Neural progenitor cell (in vitro differentiated cells): ENCODE results near the gene TMEM14A. TPM values are rescaled to one million over a fixed set of nuclear protein-coding genes. Genes with fewer than 3 reads are reported as not detected.

ENCODE experiments used
- DNase-seq: peaks from one replicate; pipeline ENCODE4 v3.0.0-alpha.2; 2016; ENCODE audit warnings: low spot score
- H2AFZ ChIP-seq: fragments of 200-600 bp; sonication (generic); replicated peaks from 2 replicates; pipeline ENCODE4 v1.6.1; 2016; ENCODE audit warnings: antibody characterized with exemption
- H3F3A ChIP-seq: fragments of 200-600 bp; sonication (generic); 2 replicates; pipeline ENCODE4 v1.6.1; 2016; ENCODE audit warnings: antibody characterized with exemption, low read depth
- H3K27ac ChIP-seq: fragments of 200-600 bp; sonication (generic); 2 replicates; pipeline ENCODE4 v1.5.1; 2016; ENCODE audit warnings: mild to moderate bottlenecking
- H3K27me3 ChIP-seq: fragments of 200-600 bp; sonication (generic); 2 replicates; pipeline ENCODE4 v1.6.1; 2016; ENCODE audit warnings: mild to moderate bottlenecking, moderate library complexity
- H3K36me3 ChIP-seq: fragments of 200-600 bp; sonication (generic); 2 replicates; pipeline ENCODE4 v1.5.1; 2016
- H3K4me1 ChIP-seq: fragments of 200-600 bp; sonication (generic); 2 replicates; pipeline ENCODE4 v1.6.1; 2016; ENCODE audit warnings: mixed run types
- H3K4me2 ChIP-seq: fragments of 200-600 bp; sonication (generic); 2 replicates; pipeline ENCODE4 v1.6.1; 2016
- H3K4me3 ChIP-seq: fragments of 200-600 bp; sonication (generic); 2 replicates; pipeline ENCODE4 v1.5.1; 2016
- H3K79me2 ChIP-seq: fragments of 200-600 bp; sonication (generic); 2 replicates; pipeline ENCODE4 v1.6.1; 2016; ENCODE audit warnings: low read depth
- H3K9ac ChIP-seq: fragments of 200-600 bp; sonication (generic); 2 replicates; pipeline ENCODE4 v1.6.1; 2016
- H3K9me3 ChIP-seq: fragments of 200-600 bp; sonication (generic); 2 replicates; pipeline ENCODE4 v1.5.1; 2016; ENCODE audit warnings: low read depth
- H4K20me1 ChIP-seq: fragments of 200-600 bp; sonication (generic); 2 replicates; pipeline ENCODE4 v1.6.1; 2016; ENCODE audit warnings: low read depth
- H3K27ac Mint-ChIP-seq: 3 replicates; pipeline ENCODE4 v1.8.0; 2021; ENCODE audit warnings: mixed read lengths
- H3K27me3 Mint-ChIP-seq: 2 replicates; pipeline ENCODE4 v1.8.0; 2022; ENCODE audit warnings: low read depth, mild to moderate bottlenecking, inconsistent platforms, moderate library complexity, mixed read lengths; ENCODE audit not compliant: insufficient read depth
- H3K36me3 Mint-ChIP-seq: 3 replicates; pipeline ENCODE4 v1.8.0; 2021; ENCODE audit warnings: mixed read lengths
- H3K4me1 Mint-ChIP-seq: 3 replicates; pipeline ENCODE4 v1.8.0; 2021; ENCODE audit warnings: mixed read lengths
- H3K4me3 Mint-ChIP-seq: 3 replicates; pipeline ENCODE4 v1.8.0; 2021; ENCODE audit warnings: mild to moderate bottlenecking, moderate library complexity, mixed read lengths
- H3K9me3 Mint-ChIP-seq: 3 replicates; pipeline ENCODE4 v1.8.0; 2020; ENCODE audit warnings: mixed read lengths
- EZH2 ChIP-seq: fragments of 200-600 bp; sonication (generic); IDR thresholded peaks from 2 replicates; pipeline ENCODE4 v1.6.1; 2017; ENCODE audit warnings: antibody characterized with exemption, mild to moderate bottlenecking, moderate library complexity
- EZH2phosphoT487 ChIP-seq: fragments of 200-600 bp; sonication (generic); IDR thresholded peaks from 2 replicates; pipeline ENCODE4 v1.6.1; 2017; ENCODE audit warnings: antibody characterized with exemption
- total RNA-seq: library from RNA; depleted of rRNA; stranded (reverse); fragments of >200 nt; gene quantifications from 2 replicates; pipeline ENCODE4 v1.2.3, GENCODE V29; 2015; ENCODE audit warnings: low replicate concordance
- TF ChIP-seq, protein P1 (sequence below): fragments of 200-600 bp; sonication (generic); IDR thresholded peaks from 2 replicates; pipeline ENCODE4 v1.5.1; 2017; ENCODE audit warnings: antibody characterized with exemption, mild to moderate bottlenecking

TMEM14A gene
- total RNA-seq, 1 donor from 2014 or later: 33.7 TPM

DNA sequence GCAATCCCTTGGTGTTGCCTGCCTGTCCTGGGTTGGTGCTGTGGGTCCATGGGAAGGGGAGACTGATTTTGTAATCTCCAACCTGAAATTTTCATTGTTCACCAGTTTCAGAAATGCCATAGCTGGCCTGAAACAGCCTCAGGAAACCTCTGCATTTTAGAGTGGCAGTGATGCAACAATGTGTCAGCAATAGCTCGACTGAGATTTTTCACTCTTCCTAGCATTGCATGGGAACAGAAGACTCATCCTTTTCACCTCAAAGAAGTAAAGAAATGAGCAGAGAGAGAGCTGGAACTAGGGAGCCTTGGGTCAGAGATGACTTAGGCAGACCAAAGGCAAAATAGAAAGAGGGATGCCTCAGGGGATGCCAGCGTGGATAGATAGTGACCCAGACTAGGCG is 23.7 kb upstream of the TMEM14A start:
- H3K27ac Mint-ChIP-seq: no peak overlapping the region
- Histone ChIP-seq H3K79me2 (no peaks in the 10 kb centered on the region), H4K20me1 (no peaks in the 10 kb centered on the region), H3K4me2 (no peak overlapping the region), H3K9me3 (no peaks in the 10 kb centered on the region), H3K4me1 (peaks cover 25% of the 10 kb centered on the region), H3K9ac (no peak overlapping the region), H3K27me3 (no peaks in the 10 kb centered on the region), H3K36me3 (no peaks in the 10 kb centered on the region), H3K27ac (no peak overlapping the region), H2AFZ (no peak overlapping the region), H3F3A (peaks cover 11% of the 10 kb centered on the region), H3K4me3 (no peak overlapping the region)
- no peaks in the 10 kb centered on the region for H3K27me3 Mint-ChIP-seq
- no peaks in the 10 kb centered on the region for H3K36me3 Mint-ChIP-seq
- DNase-seq: no peak
- no peak overlapping the region for H3K4me3 Mint-ChIP-seq
- H3K4me1 Mint-ChIP-seq: peaks cover 55% of the 10 kb centered on the region
- H3K9me3 Mint-ChIP-seq: no peaks in the 10 kb centered on the region
- TF ChIP-seq EZH2 (no peak), EZH2phosphoT487 (no peak)
- TF ChIP-seq, protein P1, sequence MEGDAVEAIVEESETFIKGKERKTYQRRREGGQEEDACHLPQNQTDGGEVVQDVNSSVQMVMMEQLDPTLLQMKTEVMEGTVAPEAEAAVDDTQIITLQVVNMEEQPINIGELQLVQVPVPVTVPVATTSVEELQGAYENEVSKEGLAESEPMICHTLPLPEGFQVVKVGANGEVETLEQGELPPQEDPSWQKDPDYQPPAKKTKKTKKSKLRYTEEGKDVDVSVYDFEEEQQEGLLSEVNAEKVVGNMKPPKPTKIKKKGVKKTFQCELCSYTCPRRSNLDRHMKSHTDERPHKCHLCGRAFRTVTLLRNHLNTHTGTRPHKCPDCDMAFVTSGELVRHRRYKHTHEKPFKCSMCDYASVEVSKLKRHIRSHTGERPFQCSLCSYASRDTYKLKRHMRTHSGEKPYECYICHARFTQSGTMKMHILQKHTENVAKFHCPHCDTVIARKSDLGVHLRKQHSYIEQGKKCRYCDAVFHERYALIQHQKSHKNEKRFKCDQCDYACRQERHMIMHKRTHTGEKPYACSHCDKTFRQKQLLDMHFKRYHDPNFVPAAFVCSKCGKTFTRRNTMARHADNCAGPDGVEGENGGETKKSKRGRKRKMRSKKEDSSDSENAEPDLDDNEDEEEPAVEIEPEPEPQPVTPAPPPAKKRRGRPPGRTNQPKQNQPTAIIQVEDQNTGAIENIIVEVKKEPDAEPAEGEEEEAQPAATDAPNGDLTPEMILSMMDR: no peak

DNA sequence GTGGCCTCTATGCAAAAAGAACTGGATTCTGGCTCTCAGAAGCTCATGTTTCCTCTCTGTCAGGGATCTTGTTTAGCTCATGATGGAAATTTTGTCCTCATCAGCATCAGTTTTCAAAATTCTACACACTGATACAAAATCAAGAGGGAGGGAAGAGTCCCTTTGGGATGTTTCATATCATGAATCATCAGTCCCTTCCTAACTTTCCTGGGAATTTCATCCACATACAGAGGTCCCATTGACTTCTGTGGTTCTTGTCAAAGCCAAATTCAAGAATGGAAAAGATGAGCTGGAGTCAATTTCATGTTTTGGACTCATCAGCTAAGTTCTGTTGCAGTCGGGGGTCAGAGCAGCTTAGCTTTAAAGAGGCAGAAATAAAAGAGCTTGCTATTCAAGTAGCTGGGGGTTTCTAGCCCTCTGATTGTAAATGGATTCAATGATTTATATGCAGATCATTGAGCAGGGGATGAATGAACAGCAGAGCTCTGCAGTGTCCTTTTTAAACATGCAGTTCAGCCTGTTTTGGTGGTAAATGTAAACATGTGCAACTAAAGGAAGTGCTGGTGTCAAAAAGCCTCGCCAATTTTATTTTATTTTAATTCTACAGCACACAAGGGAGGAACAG is 21.3 kb upstream of the TMEM14A start:
- Mint-ChIP-seq H3K4me1 (peaks cover 40% of the 10 kb centered on the region), H3K9me3 (peaks cover 5% of the 10 kb centered on the region), H3K27me3 (peaks cover 2% of the 10 kb centered on the region), H3K4me3 (no peak overlapping the region), H3K36me3 (no peaks in the 10 kb centered on the region), H3K27ac (no peak overlapping the region)
- no peak overlapping the region for H3K9ac ChIP-seq
- H3K27ac ChIP-seq: no peak overlapping the region
- H3F3A ChIP-seq: peaks cover 5% of the 10 kb centered on the region
- H3K27me3 ChIP-seq: no peaks in the 10 kb centered on the region
- no peak for TF ChIP-seq EZH2phosphoT487
- TF ChIP-seq, protein P1: no peak
- no peak for TF ChIP-seq EZH2
- H4K20me1 ChIP-seq: no peaks in the 10 kb centered on the region
- H3K79me2 ChIP-seq: no peaks in the 10 kb centered on the region
- no peak overlapping the region for H2AFZ ChIP-seq
- no peaks in the 10 kb centered on the region for H3K9me3 ChIP-seq
- no peak for DNase-seq
- no peaks in the 10 kb centered on the region for H3K36me3 ChIP-seq
- H3K4me2 ChIP-seq: no peak overlapping the region
- no peak overlapping the region for H3K4me3 ChIP-seq
- H3K4me1 ChIP-seq: peaks cover 12% of the 10 kb centered on the region

DNA sequence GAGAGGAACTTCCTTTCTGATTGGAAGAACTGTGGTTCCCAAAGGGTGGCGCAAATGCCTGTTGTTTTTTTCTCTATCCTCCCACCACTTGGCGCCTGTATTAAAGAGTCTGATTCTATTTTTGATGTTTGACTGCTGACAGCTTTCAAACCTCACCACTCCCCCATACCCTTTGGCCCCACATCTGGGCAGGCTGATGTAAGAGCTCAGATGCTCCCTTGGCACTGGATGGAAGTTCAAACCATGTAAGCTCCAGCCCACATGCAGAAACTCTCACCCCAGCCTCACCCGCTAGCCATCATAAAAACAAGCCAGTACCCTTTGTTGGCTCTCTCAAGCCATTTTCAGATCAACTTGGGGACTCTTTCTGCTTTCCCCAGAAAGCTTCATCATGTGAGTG is 20.0 kb upstream of the TMEM14A start:
- Mint-ChIP-seq H3K9me3 (peaks cover 8% of the 10 kb centered on the region), H3K27ac (peak overlapping the region; percentile 43), H3K36me3 (no peaks in the 10 kb centered on the region), H3K4me1 (peaks cover 40% of the 10 kb centered on the region), H3K27me3 (peaks cover 3% of the 10 kb centered on the region), H3K4me3 (no peak overlapping the region)
- H3K27me3 ChIP-seq: no peaks in the 10 kb centered on the region
- no peak overlapping the region for H3K9ac ChIP-seq
- H3K9me3 ChIP-seq: no peaks in the 10 kb centered on the region
- no peak overlapping the region for H3K4me2 ChIP-seq
- peaks cover 12% of the 10 kb centered on the region for H3K4me1 ChIP-seq
- H3K4me3 ChIP-seq: no peak overlapping the region
- DNase-seq: no peak
- no peaks in the 10 kb centered on the region for H3K79me2 ChIP-seq
- H3K36me3 ChIP-seq: no peaks in the 10 kb centered on the region
- H3F3A ChIP-seq: peaks cover 5% of the 10 kb centered on the region
- TF ChIP-seq EZH2 (no peak), EZH2phosphoT487 (no peak)
- TF ChIP-seq, protein P1: no peak
- H4K20me1 ChIP-seq: no peaks in the 10 kb centered on the region
- H2AFZ ChIP-seq: peak overlapping the region; percentile 40
- no peak overlapping the region for H3K27ac ChIP-seq
